ENCODE results near the gene SLC27A5. TPM values are rescaled to one million over a fixed set of nuclear protein-coding genes. Genes with fewer than 3 reads are reported as not detected.

SLC27A5 gene
- total and polyA plus RNA-seq, 8 donors: 0.87 to 18.4 (median 3.3) TPM; not detected in 1

- H3K36me3 ChIP-seq: peaks cover 79 to 85% (median 82%) of the 10 kb centered on the region in 4 donors
- no peaks in the 10 kb centered on the region for H3K9me3 ChIP-seq
- no peak overlapping the region for H3K4me3 ChIP-seq
- H3K27me3 ChIP-seq: no peaks in the 10 kb centered on the region
- intact Hi-C loops (cut with DNase I; ENCODE audit: low total_unique reads): no loop called here
- no peak overlapping the region for H3K27ac ChIP-seq
- no peak for TF ChIP-seq POLR2AphosphoS5 (IDR thresholded peaks at IDR 0.05)
- TF ChIP-seq POLR2A (IDR thresholded peaks at IDR 0.05): no peak
- TF ChIP-seq EP300 (IDR thresholded peaks at IDR 0.05): no peak
- no peak for TF ChIP-seq CTCF (IDR thresholded peaks at IDR 0.05)
- DNase-seq: no peak
- peaks cover 32 to 62% (median 55%) of the 10 kb centered on the region in 4 donors for H3K4me1 ChIP-seq
- 93 to 96% (median 94%) methylated on average over 17 to 18 of the region's 18 CpGs for WGBS, 5 donors
Observed at GRCh38 chr19:58551577-58552471, 40.0 kb upstream of the SLC27A5 start.

- Histone ChIP-seq H3K36me3 (peaks cover 74 to 85% (median 81%) of the 10 kb centered on the region in 4 donors), H3K9me3 (no peaks in the 10 kb centered on the region)
- intact Hi-C loops (cut with DNase I; ENCODE audit: low total_unique reads): no loop called here
Observed at GRCh38 chr19:58551123-58551497, 39.3 kb upstream of the SLC27A5 start.

GRCh38 chr19:58550362-58551122 lies 38.8 kb upstream of the SLC27A5 start:
- intact Hi-C loops (cut with DNase I; ENCODE audit: low total_unique reads): no loop called here
- no peak for DNase-seq
- H3K9me3 ChIP-seq: no peaks in the 10 kb centered on the region
- no peaks in the 10 kb centered on the region for H3K27me3 ChIP-seq
- WGBS, 5 donors: 76 to 90% (median 84%) methylated on average over 10 to 13 of the region's 13 CpGs
- peaks cover 32 to 62% (median 55%) of the 10 kb centered on the region in 4 donors for H3K4me1 ChIP-seq
- H3K27ac ChIP-seq: no peak overlapping the region
- no peak overlapping the region for H3K4me3 ChIP-seq
- H3K36me3 ChIP-seq: peaks cover 69 to 82% (median 77%) of the 10 kb centered on the region in 4 donors
- TF ChIP-seq POLR2A (IDR thresholded peaks at IDR 0.05) (no peak), POLR2AphosphoS5 (IDR thresholded peaks at IDR 0.05) (no peak), EP300 (IDR thresholded peaks at IDR 0.05) (no peak), CTCF (IDR thresholded peaks at IDR 0.05) (no peak)

More at GRCh38 chr19:58551123-58551497, 39.3 kb upstream of the SLC27A5 start:
- no peak for TF ChIP-seq CTCF (IDR thresholded peaks at IDR 0.05)
- TF ChIP-seq EP300 (IDR thresholded peaks at IDR 0.05): no peak
- TF ChIP-seq POLR2A (IDR thresholded peaks at IDR 0.05): no peak
- no peak for TF ChIP-seq POLR2AphosphoS5 (IDR thresholded peaks at IDR 0.05)
- no peak for DNase-seq
- Histone ChIP-seq H3K4me1 (peaks cover 32 to 62% (median 55%) of the 10 kb centered on the region in 4 donors), H3K27ac (no peak overlapping the region), H3K27me3 (no peaks in the 10 kb centered on the region), H3K4me3 (no peak overlapping the region)
- 25 to 48% (median 41%) methylated on average over 1 of the region's 1 CpG for whole genome bisulfite sequencing, 5 donors

GRCh38 chr19:58549664-58550361 lies 38.0 kb upstream of the SLC27A5 start:
- DNase-seq: no peak
- H3K9me3 ChIP-seq: no peaks in the 10 kb centered on the region
- no peak for TF ChIP-seq CTCF (IDR thresholded peaks at IDR 0.05)
- no peak for TF ChIP-seq POLR2A (IDR thresholded peaks at IDR 0.05)
- no peak for TF ChIP-seq EP300 (IDR thresholded peaks at IDR 0.05)
- TF ChIP-seq POLR2AphosphoS5 (IDR thresholded peaks at IDR 0.05): no peak
- no peak overlapping the region for H3K27ac ChIP-seq
- H3K4me1 ChIP-seq: peaks cover 33 to 63% (median 55%) of the 10 kb centered on the region in 4 donors
- no peaks in the 10 kb centered on the region for H3K27me3 ChIP-seq
- WGBS, 5 donors: 85 to 88% (median 87%) methylated on average over 11 of the region's 11 CpGs; no CpG with 5 or more reads in 1 of the 5 donors
- H3K36me3 ChIP-seq: peaks cover 67 to 80% (median 76%) of the 10 kb centered on the region in 4 donors
- no peak overlapping the region for H3K4me3 ChIP-seq
- intact Hi-C loops (cut with DNase I; ENCODE audit: low total_unique reads): no loop called here
